ENCODE measurements around the gene COL23A1.

Gene COL23A1

DNA sequence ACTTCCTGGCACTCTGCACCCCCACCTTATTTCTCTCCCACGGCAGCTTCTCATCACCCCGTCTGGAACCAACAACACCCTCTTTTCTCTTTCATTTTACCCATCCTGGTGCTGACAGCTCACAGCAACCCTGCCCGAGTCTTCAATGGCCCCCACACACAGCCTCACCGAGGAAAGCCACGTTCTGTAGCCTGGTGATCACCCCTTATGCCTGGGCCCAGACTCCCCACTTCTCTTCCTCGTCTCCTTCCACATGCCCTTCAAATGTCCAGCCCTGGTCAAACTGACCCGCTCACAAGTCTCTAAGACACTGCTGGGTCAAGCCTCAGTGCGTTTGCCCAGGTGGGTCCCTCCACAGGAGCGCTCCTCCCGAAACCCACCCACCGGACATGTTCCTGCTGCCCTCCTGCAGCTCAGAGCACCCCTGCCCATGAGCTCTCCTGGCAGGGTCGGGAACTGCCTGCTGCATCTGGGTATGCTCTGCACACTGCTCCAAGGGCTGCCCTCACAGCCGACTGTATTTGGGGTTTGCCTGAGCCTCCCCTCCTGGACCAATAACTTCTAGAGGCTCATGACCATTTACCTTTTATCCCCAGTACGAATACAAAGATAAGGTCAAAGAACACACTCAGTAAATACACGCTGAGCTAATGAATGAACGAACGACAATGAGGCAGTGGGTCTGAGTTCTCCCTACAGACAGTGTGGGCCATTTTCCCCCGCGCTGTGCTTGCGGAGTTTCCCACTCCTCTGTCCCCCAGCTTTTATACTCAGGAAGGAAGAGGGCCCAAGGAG, 202.9 kb downstream of the COL23A1 start:
- DNase-seq: no peak

DNA sequence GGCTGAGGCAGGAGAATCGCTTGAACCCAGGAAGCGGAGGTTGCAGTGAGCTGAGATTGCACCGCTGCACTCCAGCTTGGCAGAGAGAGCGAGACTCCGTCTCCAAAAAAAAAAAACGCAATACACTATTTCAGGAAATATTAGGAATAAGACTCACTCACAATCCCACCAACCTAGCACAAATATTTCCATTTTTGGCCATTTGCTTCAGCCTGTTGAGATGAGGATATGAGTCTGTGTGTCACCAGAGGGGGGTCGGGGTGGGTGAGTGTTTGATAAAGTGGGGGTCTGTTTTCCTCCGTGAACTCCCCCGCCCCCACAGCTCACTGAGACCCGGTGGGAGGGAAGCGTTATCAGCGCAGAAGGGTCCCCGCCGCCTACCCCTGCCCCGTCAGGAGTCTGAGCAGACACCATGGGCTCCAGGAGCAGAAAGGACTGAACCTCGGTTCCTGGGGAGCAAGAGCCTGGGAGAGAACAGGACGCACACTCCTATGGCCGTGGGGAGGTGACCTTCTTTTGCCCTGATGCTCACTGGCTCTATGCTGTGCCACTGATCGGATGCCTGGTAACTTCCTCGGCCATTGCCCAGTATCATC, 203.8 kb downstream of the COL23A1 start:
- no peak for DNase-seq

DNA sequence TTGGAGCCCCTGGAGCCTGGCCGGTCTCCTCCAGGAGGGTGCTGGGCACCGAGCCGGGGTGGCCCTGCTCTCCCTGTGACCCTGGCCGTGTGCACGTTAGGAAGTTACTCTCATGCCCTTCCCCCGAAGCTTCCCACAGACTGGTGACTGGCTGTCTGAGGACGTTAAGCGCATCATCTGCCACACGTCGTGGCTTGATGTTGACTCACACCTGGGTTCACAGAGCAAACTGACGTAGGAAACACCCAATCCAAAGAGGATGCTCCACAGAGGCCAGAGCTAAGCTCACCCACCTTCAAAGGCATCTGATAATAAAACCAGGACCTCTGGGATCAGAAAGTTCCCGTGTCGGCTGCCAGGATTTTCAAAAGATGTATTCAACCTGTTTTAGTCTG, 204.7 kb downstream of the COL23A1 start:
- DNase-seq: no peak

DNA sequence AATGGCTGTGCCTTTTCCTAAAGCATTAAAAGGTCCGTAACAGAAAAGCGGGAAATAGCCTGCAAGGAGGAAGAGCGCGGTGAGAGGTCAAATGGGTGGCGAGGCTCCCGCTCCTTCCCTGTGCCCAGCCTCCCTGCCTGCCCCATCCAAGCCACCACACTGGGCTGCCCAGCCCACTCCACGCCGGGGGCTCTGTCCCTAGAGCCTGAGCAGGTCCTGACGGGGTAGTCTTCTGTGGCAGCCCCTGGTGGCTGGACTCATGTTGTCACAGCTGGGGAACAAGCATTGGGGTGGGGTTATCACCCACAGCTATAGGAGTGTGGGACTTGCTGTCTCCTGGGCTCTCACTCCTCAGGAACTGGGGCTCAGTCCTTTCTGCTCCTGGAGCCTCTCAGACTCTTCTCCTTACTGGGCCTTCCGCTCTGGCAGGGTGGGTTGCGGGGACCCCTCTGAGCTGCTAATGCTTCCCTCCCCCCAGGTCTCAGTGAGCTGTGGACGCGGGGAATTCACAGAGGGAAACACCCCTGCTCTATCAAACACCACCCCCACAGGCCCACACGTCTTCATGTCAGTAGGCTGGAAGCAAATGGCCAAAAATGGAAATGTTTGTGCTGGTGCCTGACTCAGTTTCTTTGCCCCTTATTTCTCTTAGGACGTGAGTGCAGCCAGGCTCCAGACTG, 205.2 kb downstream of the COL23A1 start:
- DNase-seq: no peak

DNA sequence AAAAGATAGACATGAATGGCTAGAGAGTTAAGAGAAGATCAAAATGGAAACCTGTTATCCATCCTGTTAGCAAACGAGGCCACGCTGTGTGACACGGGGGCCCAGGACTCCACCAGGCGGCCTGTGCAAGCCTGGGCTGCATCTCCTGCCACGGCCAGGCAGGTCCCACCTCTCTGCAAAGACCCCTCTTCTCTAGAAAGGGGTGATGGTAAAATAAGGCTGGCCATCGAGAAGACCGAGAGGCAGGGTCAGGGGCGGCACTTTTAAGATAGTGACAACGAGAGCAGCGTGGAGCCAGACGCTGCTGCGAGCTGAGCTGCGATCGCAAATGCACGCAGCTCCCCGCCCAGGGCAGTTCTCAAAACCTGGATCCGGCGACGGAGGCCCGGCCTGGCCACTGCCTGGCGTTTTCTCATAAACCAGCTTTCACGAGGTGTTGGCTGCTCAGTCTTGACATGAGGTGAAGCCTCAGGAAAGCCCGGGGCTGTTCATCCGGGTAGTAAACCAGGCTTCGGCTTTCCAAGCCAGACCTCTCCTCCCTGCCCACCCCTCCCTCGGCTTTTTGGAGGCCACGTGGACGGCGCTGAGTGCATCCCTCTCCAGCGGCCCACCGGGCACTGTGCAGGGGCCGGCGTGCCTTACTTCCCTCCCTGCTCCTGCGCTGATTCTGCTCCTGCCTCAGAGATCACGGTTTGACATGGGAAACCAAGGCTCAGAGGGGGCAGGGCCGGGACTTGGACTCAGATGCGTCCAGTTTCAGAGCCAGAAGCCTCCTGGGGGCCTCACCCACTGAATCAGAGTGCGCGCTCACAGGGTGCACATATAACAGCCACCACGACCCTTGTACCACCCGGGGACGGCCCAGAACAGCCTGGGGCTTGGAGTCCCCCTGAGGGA, 206.0 kb downstream of the COL23A1 start:
- DNase-seq: no peak

DNA sequence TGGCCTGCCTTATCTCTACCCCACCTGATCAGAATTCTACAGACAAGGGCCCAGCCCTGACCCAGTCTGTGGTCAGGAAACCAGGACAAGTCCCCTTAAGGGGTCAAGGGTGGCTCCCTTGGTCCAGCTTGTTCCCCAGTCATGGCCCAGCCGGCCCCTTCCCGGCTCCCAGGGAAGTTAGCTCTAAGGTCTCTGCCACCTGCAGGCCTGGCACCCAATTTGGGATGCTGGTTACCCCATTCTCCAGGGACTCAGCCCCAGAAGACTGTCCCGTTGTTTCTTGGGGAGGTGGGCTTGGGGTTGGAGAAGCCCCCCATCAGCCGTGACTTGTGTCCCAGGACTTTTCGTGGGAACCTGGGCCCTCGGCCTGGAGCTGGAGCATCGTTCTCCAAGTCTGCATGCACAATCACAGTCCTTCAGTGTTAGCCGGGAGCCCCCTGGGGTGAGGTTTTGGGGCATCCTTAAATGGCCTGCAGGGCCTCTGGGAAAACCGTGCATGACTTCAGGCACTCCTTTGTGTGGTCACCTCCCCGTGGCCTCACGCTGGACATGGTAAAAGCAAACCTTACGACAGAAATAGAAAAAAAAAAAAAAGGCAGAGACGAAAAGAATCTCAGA, 206.8 kb downstream of the COL23A1 start:
- no peak for DNase-seq

DNA sequence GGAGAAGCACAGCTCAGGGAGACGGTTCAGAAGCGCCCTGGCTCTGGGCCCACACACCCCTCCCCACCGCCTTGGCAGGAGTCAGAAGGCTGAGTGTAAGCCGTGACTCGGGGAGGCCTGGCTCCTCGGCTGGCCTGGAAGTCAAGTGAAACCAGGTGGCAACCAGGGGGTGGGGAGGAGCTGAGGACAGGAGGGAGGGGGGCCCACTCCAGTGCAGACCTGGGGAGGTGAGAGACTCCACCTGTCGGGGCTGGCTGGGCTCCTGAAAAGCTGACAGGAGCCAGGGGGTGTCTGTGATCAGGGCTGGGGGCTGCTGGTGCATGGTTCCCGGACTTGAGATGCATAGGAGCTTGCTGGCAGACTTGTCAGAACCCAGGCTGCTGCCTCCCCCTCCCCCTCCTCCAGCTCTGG, 207.4 kb downstream of the COL23A1 start:
- no peak for DNase-seq

DNA sequence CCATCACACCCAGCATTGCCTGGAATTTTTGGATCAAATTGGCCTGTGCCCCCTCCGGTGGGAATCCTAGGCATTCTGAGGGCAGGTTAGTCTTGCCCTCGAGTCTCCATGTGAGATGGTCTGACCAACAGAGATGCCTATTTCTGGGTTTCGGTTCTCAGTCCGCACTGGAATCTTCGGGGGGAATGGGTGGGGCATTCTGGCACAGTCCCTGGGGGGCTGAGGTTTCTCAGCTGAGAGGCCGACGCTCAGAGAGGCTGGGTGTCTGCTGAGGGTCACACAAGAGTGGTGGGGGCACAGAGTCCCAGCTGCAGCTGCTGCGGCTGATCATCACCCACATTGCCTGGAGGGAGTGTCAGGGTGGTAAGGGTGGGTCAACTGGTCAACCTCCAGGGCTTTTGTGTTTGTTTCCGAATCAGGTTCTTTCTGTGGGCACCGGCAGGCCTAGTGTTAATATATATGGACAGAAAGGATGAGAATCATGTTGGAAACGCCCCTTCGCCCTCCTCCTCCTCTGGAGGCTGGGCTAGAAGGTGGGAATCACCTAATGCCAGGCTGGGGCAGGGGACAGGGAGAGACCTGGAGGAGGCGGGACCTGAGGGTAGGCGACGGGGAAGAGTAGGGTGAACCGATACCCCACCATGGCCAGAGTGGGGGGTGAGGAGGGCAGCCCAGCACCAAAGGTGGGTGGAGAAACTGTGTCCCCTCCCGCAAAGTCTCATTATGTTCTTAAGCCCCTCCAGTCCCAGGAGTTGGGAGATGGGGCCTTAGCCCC, 208.1 kb downstream of the COL23A1 start:
- DNase-seq: no peak

DNA sequence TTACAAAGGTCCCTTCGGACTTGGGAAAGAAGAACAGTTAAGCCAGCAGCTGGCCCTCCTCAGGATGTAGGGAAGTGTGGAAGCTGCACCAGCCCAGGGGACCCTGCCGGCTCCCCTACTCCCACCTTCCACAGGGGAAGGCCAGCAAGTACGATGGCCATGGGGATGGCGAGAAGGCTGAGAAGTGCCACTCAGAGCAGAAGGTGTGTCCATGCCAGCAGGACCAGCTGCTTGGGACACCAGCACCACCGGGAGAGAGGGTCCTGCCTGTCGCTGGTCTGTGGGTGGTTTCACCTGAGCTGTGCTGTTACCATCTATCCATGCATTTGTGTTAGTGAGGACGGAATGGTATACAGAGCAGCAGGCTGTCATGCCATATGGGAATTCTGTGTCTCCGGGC, 209.0 kb downstream of the COL23A1 start:
- no peak for DNase-seq

DNA sequence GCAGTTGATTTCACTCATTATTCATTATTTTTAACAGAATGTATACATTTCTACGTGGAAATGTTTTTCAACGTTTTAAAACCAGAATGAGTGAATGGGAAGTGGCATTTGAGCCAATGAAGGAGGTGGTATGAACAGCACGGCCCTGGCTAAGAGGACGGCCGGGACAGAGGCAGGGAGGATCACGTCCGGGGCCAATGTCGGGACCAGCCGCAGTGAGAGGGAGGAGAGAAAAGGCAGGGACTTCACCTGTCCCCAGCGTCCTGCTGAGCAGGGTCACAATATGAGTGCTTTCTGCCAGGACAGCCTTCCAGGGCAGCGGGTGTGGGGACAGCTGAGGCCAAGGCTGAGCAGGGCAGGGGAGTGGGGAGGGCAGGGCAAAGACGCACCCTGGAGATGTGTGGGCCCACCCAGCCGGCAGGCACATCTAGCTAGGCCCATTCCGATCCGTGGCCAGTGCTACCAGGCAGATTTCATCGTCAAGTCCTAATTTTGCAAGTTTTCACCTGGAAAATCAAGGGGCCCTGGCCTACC, 209.6 kb downstream of the COL23A1 start:
- DNase-seq: no peak

DNA sequence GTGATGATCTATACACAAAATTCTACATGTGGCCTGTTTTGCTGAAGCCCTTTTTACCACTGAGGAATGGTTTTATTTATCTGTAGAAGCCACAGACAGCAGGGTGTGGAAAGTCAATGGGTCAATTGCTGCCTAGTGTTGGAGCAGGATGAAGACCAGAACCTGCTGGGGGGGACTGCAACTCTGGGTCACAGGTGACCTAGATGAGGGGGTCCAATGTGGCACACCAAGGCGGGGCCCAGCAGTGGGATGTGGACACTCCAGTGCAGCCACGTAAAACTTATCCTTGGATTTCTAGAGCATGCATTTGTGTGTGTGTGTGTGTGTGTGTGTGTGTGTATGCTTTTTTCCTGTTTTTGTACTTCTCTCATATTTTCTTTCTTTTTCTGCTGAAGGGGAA, 210.1 kb downstream of the COL23A1 start:
- DNase-seq: no peak

DNA sequence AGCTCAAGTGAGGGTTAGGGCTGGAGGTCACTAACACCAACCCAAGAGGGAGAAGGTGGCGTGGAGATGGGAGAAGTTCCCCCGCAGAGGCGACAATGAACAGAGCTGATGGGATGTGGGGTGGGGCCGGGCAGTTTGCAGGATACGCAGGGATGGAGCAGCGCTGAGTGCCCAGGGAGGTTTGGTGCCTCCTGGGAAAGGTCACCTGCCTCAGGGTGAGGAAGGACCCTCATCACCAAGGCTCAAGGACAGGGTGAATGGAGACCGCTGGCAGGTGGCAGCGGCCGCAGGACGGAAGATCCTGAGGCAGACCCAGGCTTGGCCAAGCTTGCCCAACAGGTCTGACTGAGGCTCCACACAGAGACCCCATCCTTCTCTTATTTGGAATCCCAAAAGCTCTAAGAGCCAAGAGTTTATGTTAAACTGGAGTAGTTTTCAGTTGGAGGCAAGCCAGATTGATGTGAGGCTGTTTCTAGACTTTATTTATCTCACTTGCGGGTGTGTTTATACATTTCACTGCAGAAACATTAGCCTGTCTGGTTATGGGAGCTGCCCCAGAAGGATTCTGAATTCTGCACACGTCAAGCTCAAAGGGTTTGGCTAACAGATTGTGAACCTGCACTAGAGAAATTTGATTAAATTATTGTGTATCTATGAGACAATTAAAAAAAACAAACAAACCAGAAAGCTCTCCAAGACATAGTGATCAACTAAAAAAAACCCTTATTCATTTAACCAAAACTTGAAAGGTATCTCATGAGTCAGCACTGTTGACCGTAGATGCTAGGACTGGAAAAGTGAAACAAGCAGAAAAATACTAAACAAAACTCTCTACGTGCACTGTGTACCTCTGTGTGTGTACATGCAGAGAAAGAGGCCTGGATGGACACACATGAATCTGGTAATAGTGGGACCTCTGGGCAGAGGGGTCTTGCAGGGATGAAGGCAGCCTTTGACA, 211.4 kb downstream of the COL23A1 start:
- no peak for DNase-seq

DNA sequence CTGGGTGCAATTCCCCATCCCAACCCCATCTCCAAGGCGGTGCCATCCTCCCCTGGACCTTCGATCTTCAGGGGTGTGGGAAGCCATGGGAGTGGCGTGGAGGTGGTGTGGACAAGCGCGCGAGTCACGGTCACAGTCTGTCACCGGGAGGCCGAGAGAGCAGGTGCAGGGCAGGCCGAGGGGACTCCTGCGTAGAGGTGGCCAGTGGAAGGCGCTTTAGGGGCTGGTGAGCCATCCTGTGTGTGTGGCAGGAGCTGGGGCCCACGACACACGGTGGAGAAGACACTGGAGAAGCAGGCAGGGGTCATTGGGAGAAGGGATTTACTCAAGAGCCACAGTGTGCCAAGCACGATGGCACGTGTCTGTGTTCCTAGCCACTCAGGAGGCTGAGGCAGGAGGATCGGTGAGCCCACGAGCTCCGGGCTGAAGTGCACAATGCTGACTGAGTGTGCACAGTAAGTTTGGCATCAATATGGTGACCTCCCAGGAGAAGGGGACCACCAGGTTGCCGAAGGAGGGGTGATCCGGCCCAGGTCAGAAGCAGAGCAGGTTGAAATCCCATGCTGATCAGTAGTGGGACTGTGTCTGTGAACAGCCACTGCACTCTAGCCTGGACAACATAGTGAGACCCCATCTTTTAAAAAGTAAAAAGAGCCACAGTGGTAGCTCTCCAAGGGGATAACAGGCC, 212.5 kb downstream of the COL23A1 start:
- no peak for DNase-seq

DNA sequence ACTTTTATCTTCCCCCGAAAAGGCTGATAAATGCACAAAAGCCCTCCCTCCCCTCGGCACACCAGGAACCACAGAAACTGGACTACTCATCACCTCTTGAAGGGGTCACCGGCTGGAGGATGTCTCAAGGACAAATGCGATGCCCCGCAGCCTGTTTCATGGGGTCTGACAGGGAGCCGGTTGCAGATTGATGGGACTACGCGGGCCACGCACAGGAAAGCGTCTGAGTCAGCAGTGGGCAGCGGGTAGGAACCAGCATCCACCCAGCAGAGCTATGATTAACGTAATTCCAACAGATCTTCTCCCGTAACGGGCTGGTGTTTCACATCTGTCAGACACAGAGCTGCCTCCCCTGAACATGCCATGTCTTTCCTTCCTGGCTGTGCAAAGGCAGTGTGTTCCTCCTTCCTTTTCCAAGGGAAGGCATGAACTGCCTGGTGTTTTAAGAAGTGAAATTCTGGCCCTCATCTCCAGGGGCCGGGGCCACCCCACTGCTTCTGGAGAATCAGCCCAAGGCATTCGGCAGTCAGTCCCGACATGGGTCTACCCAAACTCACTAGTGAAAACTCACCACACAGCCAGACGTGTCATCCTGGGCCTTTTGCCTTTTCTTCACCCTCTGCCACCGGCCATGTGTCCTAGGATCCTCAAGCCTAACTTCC, 213.1 kb downstream of the COL23A1 start:
- no peak for DNase-seq

DNA sequence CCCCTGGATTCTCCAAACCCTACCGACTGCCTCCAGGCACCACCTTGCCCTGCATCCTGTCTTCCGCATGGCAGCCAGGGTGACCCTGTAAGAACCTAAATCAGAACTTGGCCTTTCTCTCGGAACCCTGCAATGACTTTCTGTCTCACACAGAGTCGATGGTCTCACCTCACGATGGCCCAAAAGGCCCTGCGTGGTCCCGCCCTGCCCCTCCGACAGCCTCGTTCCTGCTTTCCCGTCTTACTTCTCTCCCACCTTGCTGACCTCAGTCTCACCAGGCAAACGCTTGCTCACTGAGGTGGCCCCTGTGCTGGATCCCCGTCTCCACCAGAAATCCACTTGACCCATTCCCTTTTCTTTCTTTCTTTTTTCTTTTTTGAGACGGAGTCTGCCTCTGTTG, 214.8 kb downstream of the COL23A1 start:
- no peak for DNase-seq

DNA sequence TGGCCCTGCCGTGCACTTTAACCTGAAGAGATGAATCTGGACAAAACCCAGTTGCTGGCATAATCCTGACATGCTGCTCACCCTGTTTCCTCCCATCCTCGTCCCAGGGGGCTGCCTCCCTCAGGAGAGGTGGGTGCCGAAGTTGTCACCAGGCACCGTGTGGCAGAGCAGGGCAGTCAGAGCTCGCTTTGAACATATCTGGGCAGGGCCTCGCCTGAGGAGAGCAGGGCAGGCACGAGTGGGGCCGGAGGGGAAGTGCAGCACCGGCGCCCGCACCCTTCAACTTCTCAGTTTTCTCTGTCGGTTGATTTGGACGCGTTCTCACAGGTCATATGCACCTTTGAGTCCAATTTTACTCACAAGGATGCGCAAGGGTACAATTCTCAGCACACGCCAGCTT, 216.5 kb downstream of the COL23A1 start:
- no peak for DNase-seq

DNA sequence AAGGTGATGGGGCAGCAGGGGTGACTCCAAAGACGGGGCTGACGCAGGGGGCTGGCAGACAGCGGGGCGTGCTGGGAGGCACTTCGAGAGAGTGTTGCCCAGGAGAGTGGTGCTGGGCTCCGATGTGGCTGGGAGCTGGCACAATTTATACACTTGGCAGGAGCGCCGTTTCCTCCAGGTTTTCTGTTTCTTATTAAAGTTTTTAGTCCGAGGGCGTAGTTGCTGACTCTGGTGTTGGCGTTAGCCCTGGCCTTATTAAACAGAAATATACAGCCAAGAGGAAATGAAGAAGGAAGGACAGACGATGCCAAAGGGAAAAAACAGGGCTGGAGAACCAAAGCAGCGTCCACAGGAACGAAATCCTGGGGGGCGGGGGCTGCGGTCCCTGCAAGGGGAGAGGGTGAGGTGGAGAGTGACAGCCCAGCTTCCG, 218.0 kb downstream of the COL23A1 start:
- DNase-seq: no peak

DNA sequence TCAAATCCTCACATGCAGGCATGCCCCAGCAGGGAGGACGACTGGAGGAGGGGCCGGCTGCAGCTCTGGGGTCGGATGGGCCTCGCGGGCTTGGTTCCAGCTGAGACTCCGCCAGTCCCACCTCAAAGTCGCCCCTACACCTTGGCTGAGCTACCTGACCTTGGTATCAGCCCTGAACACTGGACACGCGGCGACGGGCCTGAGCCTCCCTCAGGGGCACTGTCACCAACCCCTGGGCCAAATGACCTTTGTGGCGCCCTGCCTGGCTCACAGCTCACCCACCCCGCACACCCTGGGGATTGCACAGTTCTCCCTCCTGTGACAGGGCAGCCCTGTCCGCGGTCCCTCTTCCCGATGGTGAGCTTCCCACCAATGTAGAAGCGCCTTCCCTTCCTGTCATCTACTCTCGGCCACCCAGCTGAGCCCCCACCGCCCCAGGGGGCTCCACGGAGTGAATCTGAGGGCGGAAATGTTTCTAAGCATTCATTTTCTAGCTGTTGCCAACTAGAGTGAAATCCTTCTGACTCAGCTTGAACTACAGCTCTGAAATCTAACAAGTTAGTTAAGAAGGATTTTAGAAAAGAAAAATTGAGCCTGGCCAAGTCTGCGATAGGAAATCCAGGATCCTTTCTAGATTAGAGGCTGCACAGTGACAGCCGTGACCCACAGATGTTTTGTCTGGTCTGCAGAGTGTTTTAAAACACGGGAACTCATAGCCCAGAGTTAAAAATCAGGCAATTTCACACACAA, 218.7 kb downstream of the COL23A1 start:
- no peak for DNase-seq
